HL-60 (cell line): Measurements from ENCODE around the gene DNAJB4.

Source experiments
- DNase-seq, 2 experiments: peaks; one replicate each; pipeline ENCODE4 v3.0.0-alpha.2; 2010 to 2020; ENCODE audit warnings: low read depth in 1 of 2, low spot score in 1 of 2
- H3K27ac ChIP-seq: fragments of 250-450 bp; sonication (Bioruptor Pico); replicated peaks from 2 replicates; pipeline ENCODE4 v1.5.1; 2020; ENCODE audit warnings: mild to moderate bottlenecking, moderate library complexity
- H3K27me3 ChIP-seq: fragments of 250-450 bp; sonication (Bioruptor Pico); 2 replicates; pipeline ENCODE4 v1.5.1; 2021; ENCODE audit warnings: mild to moderate bottlenecking, moderate library complexity; ENCODE audit not compliant: insufficient read depth, poor library complexity, severe bottlenecking
- H3K4me3 ChIP-seq: replicated peaks from 2 replicates; pipeline ENCODE4 v1.5.1; 2011; ENCODE audit warnings: mild to moderate bottlenecking, control low read depth, low read length; ENCODE audit not compliant: insufficient read depth
- GABPA ChIP-seq: IDR thresholded peaks from 2 replicates; pipeline ENCODE4 v1.6.1; 2012; ENCODE audit warnings: low read depth
- POLR2AphosphoS5 ChIP-seq: IDR thresholded peaks from 2 replicates; pipeline ENCODE4 v1.6.1; 2012; ENCODE audit warnings: low read depth
- REST ChIP-seq: IDR thresholded peaks from 2 replicates; pipeline ENCODE4 v1.6.1; 2012; ENCODE audit warnings: low read depth; ENCODE audit not compliant: insufficient replicate concordance
- SPI1 ChIP-seq: IDR thresholded peaks from 2 replicates; pipeline ENCODE4 v1.6.1; 2012; ENCODE audit warnings: low read depth, mild to moderate bottlenecking, borderline replicate concordance
- TF ChIP-seq, protein P1 (sequence below): IDR thresholded peaks from one replicate; pipeline ENCODE4 v1.5.1; 2011; ENCODE audit warnings: low read length, control low read depth, inconsistent platforms; ENCODE audit not compliant: insufficient read depth

Gene DNAJB4

DNA sequence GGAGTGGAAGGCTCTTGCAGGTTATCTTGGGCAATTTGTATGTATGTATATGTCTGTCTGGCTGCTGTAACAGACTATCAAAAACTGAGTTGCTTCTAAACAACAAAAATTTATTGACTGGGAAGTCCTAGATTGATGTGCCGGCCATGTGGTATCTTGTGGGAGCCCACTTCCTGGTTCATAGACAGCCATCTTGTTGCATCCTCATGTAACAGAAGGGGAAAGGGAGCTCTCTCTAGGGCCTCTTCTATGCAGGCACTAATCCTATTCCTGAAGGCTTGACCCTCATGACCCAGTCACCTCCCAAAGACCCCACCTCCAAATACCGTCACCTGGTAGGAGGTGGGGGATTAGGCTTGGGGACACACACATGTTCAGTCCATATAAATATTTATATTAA, 50.2 kb downstream of the DNAJB4 start:
- DNase-seq: no peak
- H3K27ac ChIP-seq: no peak overlapping the region
- no peak overlapping the region for H3K4me3 ChIP-seq
- no peaks in the 10 kb centered on the region for H3K27me3 ChIP-seq
- no peak for TF ChIP-seq POLR2AphosphoS5
- TF ChIP-seq SPI1: no peak
- TF ChIP-seq, protein P1, sequence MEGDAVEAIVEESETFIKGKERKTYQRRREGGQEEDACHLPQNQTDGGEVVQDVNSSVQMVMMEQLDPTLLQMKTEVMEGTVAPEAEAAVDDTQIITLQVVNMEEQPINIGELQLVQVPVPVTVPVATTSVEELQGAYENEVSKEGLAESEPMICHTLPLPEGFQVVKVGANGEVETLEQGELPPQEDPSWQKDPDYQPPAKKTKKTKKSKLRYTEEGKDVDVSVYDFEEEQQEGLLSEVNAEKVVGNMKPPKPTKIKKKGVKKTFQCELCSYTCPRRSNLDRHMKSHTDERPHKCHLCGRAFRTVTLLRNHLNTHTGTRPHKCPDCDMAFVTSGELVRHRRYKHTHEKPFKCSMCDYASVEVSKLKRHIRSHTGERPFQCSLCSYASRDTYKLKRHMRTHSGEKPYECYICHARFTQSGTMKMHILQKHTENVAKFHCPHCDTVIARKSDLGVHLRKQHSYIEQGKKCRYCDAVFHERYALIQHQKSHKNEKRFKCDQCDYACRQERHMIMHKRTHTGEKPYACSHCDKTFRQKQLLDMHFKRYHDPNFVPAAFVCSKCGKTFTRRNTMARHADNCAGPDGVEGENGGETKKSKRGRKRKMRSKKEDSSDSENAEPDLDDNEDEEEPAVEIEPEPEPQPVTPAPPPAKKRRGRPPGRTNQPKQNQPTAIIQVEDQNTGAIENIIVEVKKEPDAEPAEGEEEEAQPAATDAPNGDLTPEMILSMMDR: no peak
- TF ChIP-seq GABPA: no peak
- no peak for TF ChIP-seq REST

- no peak for TF ChIP-seq REST
- no peak for TF ChIP-seq POLR2AphosphoS5
- TF ChIP-seq GABPA: no peak
- TF ChIP-seq, protein P1: no peak
- no peak for TF ChIP-seq SPI1
- Histone ChIP-seq H3K27me3 (no peaks in the 10 kb centered on the region), H3K27ac (no peak overlapping the region), H3K4me3 (no peak overlapping the region)
- DNase-seq: no peak
Observed at GRCh38 chr1:78055565-78056132, 50.9 kb downstream of the DNAJB4 start.

- TF ChIP-seq GABPA (no peak), SPI1 (no peak), POLR2AphosphoS5 (no peak), REST (no peak)
- TF ChIP-seq, protein P1: no peak
- DNase-seq: no peak
Observed at GRCh38 chr1:78058670-78059069, 53.9 kb downstream of the DNAJB4 start.

More at GRCh38 chr1:78058670-78059069, 53.9 kb downstream of the DNAJB4 start:
- no peaks in the 10 kb centered on the region for H3K27me3 ChIP-seq
- no peak overlapping the region for H3K4me3 ChIP-seq
- H3K27ac ChIP-seq: no peak overlapping the region
